Measurements from ENCODE around the gene MYRFL.
"Not testable (repeated sequence)": the region's sequence is repeated elsewhere in the genome, so short reads cannot be mapped to it uniquely, and the experiment has no call there.

Gene MYRFL

DNA sequence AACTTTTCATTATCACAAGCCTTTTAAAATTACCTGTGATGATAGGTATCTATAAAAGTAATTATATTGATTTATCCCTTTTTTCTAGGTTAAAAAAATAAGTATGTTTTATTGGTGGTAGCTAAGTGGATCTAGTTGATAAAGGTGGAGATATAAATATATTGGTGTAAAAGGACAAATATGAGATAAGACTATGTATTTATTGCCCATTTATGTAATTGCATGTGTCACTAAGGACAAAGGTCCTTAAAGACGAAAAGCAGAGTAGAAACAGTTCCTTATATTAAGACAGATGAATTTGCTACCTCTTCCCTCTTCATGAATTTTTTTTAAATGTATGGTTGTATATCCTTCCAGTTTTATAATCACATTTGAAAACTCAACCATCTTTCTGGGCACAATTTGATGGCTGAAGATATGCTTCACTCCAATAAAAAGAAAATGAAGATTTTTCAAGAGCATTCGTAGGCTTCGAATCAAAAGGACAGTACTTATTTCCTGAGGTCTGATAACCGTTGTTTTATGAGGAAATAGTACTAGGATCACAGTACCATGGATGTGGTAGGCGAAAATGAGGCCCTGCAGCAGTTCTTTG lies at the start of gene MYRFL:
MYRFL (plus strand) TSS at position 262 of the 595 bp plus-strand sequence; CDS start at position 553, 291 bp downstream.
- no peak for DNase-seq (ENCODE audit: low read depth)
- no peak within 1 kb of the TSS for H3K4me3 ChIP-seq (ENCODE audit: low read length)
- TF ChIP-seq, protein P1, sequence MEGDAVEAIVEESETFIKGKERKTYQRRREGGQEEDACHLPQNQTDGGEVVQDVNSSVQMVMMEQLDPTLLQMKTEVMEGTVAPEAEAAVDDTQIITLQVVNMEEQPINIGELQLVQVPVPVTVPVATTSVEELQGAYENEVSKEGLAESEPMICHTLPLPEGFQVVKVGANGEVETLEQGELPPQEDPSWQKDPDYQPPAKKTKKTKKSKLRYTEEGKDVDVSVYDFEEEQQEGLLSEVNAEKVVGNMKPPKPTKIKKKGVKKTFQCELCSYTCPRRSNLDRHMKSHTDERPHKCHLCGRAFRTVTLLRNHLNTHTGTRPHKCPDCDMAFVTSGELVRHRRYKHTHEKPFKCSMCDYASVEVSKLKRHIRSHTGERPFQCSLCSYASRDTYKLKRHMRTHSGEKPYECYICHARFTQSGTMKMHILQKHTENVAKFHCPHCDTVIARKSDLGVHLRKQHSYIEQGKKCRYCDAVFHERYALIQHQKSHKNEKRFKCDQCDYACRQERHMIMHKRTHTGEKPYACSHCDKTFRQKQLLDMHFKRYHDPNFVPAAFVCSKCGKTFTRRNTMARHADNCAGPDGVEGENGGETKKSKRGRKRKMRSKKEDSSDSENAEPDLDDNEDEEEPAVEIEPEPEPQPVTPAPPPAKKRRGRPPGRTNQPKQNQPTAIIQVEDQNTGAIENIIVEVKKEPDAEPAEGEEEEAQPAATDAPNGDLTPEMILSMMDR (conservative IDR thresholded peaks at IDR 0.05; ENCODE audit: low read length), result no peak

DNA sequence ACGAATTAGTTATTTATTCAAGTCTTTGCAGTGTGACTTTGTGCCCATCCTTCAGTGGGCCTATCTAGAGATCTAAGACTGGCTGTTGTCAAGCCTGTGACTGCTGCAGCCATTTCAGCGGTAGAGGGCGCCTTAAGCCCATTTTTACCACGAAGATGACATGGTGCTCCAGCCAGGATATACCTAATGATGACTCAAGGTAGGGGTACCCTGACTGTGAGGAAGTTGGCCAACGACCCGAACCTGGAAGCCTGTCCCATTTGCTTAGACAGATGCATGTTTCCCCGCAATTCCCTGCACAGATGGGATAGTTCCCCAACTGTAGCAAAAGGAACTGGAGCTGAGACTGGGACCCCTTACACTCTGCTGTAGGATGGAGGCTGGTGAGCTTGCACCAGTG lies 45.1 kb upstream of the MYRFL start:
- no peak overlapping the region for H3K4me3 ChIP-seq (ENCODE audit: low read length)
- peak; percentile 11 for DNase-seq (ENCODE audit: low read depth)

DNA sequence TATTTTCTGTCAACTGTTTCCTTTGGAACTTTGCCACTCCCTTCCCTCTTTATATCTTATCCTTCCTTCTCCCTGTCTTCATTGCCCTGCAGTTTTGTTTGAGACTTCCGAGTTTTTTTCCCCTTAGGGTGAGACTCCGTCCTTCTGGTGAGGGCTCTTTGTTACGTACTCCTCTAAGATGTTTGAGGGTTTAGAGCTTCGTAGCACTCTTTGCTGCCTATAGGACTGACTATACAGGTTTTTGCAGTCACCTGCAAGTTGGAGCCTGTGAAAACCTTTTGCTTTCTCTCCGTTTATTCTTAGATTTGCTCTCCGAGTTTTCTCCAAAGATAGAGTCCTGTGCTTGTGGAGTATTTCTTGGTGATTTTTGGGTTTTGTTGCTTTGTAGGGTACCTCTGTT lies 41.7 kb upstream of the MYRFL start:
- no peak overlapping the region for H3K4me3 ChIP-seq (ENCODE audit: low read length)
- TF ChIP-seq, protein P1 (conservative IDR thresholded peaks at IDR 0.05; ENCODE audit: low read length), result no peak
- no peak for DNase-seq (ENCODE audit: low read depth)

More for the DNA sequence above, 45.1 kb upstream of the MYRFL start:
- TF ChIP-seq, protein P1 (conservative IDR thresholded peaks at IDR 0.05; ENCODE audit: low read length), result peak; percentile 44

DNA sequence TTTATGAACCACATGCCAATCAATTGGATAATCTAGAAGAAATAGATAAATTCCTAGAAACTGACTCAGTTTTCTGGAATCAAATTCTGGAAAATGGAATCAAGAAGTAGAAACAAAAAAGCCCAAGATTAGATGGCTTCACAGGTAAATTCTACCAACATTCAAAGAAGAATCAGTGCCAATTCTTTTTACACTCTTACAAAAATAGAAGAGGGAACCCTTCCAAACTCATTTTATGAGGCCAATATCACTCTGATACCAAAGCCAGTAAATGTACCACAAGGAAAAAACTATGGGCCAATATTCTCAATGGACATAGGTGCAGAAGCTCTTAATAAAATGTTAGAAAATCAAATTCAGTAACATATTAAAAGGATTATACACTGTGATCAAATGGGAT lies 35.7 kb upstream of the MYRFL start:
- no peak overlapping the region for H3K4me3 ChIP-seq (ENCODE audit: low read length)
- DNase-seq (ENCODE audit: low read depth), result no peak
- TF ChIP-seq, protein P1 (conservative IDR thresholded peaks at IDR 0.05; ENCODE audit: low read length), result no peak

- TF ChIP-seq, protein P1 (conservative IDR thresholded peaks at IDR 0.05; ENCODE audit: low read length), result no peak
- no peak overlapping the region for H3K4me3 ChIP-seq (ENCODE audit: low read length)
- no peak for DNase-seq (ENCODE audit: low read depth)
These were observed 32.5 kb upstream of the MYRFL start for GRCh38 chr12:69792533-69792932.

GRCh38 chr12:69807101-69807897 lies 17.7 kb upstream of the MYRFL start:
- not testable (repeated sequence) for DNase-seq (ENCODE audit: low read depth); H3K4me3 ChIP-seq (ENCODE audit: low read length)

DNA sequence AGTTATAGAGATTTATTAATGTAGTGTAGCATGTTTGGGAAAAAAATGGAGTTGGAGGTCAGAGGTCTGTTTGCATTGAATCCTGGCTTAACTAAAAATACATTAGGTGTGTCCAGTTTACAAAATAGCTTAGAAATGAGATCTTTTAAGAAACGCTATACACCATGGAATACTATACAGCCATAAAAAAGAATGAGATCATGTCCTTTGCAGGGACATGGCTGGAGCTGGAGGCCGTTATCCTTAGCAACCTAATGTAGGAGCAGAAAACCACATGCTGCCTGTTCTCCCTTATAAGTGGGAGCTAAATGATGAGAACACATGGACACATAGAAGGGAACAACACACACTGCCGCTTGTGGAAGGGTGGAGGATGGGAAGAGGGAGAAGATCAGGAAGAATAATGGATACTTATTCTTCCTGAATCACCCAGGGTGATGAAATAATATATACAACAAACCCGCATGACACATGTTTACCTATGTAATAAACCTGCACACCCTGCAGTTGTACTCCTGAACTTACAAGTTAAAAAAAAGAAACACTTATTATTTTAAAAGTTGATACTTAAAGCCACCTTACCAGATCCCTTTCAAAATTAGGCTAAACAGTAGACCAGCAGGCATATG lies 14.0 kb upstream of the MYRFL start:
- no peak for DNase-seq (ENCODE audit: low read depth)
- H3K4me3 ChIP-seq (ENCODE audit: low read length), result no peak overlapping the region
- TF ChIP-seq, protein P1 (conservative IDR thresholded peaks at IDR 0.05; ENCODE audit: low read length), result no peak

Measured in AG10803 (cell line).